HG02678 (cell line): ENCODE data around the gene EPHA5.

Experiments used
- ATAC-seq: cut with Tn5 transposase; IDR thresholded peaks from one replicate; pipeline ENCODE4 v1.9.1; 2021; ENCODE audit warnings: mild to moderate bottlenecking, moderate library complexity; ENCODE audit not compliant: unreplicated experiment

EPHA5 gene

GRCh38 chr4:65635051-65635821, 35.1 kb downstream of the EPHA5 start:
- no peak for ATAC-seq

DNA sequence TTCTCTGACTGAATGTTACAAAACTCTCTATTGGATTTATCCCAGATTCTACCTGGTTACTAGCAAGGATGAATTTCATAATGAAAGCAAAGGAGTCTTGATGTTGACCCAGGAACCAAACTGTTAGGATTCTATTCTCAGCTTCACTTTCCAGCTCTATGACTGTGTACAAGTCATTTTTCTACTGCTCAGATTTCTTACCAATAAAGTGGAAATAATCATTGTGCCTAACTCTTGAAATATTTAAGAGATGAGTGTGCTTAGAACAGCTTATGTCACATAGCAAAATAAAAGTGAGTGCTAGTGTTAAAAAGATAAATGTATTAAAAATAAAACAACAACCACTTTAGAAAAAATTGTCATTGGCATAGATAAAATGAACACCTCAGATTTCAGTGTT, 45.6 kb downstream of the EPHA5 start:
- no peak for ATAC-seq

GRCh38 chr4:65623506-65623905, 46.8 kb downstream of the EPHA5 start:
- ATAC-seq = no peak

GRCh38 chr4:65617416-65617815, 52.9 kb downstream of the EPHA5 start:
- ATAC-seq = no peak

GRCh38 chr4:65604515-65604914, 65.8 kb downstream of the EPHA5 start:
- ATAC-seq = no peak

DNA sequence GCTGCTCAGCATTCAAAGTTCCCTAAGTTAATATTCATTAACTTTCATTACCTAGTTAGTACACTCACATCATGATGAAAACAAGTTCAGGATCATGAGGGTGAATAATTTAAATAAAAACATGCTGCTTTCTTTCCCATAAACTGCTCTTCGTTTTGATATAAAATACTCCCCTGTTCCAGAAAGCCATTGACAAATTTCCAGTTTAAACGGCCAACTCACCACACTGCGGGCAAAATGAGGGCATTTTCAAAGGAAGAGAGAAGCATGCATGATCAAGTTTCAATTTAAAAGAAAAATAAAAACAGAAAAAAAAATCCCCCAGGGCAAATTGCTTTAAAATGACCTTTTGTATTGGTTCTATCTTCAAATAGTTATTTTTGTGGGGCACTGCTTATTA, 69.6 kb downstream of the EPHA5 start:
- ATAC-seq = no peak

DNA sequence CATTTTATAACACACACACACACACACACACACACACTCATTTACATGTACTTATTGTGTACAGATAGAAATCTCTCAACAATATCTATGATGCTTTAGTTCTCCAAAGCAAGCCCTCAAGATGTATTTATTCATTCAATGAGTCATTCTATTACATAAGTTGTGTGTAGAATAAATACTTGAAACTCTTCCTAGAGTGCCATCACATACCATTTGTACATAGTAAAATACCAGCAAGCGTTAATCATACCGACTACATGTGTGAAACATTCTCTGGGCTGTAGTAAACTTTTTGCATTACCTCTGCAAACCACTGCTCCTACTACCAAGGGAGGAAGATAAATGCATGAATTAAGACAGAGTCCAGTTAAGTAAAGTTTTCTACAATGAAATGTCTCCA, 70.9 kb downstream of the EPHA5 start:
- ATAC-seq = no peak

DNA sequence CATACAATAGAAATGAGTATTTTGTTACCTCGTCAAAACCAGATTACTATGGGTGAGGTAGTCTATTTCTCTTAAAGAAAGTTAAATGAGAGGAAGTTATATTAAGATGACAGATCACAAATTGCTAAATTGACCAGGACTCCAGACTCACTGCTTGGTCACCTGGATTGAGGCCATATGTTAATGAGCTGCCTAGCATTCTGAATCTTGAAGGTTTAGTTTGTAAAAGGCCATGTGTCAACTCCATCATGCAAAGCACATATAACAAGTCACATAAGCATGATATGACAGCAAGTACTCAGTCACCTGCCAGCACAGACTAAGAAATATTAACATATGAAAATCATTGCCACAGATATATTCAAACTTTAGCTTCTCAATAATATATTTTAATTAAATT, 72.6 kb downstream of the EPHA5 start:
- no peak for ATAC-seq

DNA sequence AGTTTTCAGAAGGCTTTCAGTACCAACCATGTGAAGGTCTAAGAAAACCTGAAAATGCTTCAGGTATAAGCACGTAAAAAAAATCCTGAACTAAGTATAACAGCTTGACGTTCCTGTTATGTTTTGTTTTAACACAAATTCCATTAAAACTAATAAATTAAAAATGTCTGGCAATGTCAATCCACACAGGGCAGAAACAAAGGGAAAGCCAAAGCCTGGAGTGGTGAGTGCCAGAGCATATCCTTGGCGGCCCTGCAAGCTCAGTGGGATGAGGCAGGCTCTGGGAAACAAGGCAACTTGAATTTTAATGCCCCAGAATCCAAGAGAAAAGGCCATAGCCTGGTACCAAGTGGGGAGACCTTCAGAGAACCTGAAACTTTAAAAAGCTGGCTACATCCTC, 78.2 kb downstream of the EPHA5 start:
- ATAC-seq = no peak

- no peak for ATAC-seq
These were observed 80.4 kb downstream of the EPHA5 start for GRCh38 chr4:65589921-65590320.

- ATAC-seq = no peak
These were observed 81.0 kb downstream of the EPHA5 start for GRCh38 chr4:65589331-65589730.

DNA sequence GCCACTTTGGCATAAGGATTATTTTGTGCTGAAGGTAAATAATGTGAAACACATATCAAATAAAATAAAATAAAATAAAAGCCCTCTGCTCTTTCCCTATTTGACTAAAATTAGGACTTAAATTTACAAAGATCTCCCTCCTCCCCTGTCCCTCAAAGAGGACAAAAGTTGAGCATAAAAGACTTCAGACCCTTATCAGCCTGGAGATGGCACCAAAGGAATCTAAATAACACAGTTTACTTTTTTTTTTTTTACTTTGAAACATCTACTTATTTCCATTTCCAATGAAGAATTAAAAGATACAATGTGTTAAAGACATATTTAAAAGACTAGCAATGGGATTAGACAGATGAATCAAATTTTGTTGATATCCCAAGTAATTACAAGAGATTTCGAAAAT, 89.7 kb downstream of the EPHA5 start:
- ATAC-seq = no peak

- no peak for ATAC-seq
These were observed 103.8 kb downstream of the EPHA5 start for GRCh38 chr4:65566473-65566872.

DNA sequence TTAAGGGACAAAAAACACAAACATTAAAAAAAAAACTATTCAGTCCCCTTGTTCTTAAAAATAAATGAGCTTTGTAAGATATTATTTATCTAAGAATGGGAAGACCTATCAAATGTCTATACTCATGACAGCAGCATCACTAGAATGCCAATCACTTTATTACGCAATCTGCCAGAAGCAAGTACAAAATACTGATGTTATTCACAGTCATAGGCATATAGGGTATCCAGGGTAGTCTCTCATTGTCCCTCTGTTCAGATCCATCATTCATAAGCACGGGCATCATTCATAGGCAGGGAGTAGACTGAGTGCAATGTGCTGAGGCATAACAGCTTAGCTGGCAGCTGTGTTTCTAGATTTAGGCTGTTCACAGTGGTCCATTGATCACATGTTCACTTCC, 109.1 kb downstream of the EPHA5 start:
- ATAC-seq = no peak

DNA sequence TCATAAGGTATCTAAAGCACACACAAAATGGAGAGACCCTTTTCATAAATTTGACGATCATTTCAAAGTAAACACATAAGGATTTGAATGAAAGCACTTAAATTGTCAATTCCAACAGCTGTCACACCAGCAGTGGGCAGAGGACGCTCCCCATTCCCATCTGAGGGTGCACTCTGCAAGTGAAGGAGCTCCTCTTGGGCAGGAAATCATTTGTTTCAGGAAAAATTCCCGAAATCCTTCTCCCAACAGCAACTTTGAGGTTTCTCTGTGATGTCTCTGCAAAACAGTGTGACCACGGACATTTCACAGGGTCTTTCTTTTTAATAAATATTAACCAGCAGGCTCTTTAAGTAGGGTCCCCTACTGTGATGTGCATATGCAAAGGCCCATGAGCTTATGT, 111.0 kb downstream of the EPHA5 start:
- ATAC-seq = no peak

- ATAC-seq = no peak
These were observed 118.2 kb downstream of the EPHA5 start for GRCh38 chr4:65552057-65552456.

- ATAC-seq = no peak
These were observed 119.8 kb downstream of the EPHA5 start for GRCh38 chr4:65550500-65550899.

GRCh38 chr4:65546882-65547416, 123.3 kb downstream of the EPHA5 start:
- no peak for ATAC-seq

- ATAC-seq = no peak
These were observed 131.7 kb downstream of the EPHA5 start for GRCh38 chr4:65538571-65538970.

DNA sequence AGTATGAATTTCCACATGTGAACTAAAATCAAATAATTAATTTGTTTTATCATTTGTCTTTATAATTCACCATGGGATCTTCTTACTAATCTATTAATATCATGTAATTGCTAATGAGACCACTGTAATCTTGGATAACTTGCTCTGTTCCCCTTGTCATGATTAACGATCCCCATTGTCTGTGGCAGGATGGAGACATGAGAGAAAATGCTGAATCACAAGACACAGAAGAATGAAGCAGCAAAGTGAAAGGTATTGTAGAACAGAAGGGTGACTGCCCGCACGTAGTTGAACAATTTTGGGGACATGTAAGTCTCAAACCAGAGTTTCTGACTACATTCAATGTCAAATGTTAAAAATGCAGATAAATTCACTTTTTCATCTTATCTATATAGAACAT, 135.2 kb downstream of the EPHA5 start:
- ATAC-seq = no peak

GRCh38 chr4:65521666-65522065, 148.6 kb downstream of the EPHA5 start:
- ATAC-seq = no peak

DNA sequence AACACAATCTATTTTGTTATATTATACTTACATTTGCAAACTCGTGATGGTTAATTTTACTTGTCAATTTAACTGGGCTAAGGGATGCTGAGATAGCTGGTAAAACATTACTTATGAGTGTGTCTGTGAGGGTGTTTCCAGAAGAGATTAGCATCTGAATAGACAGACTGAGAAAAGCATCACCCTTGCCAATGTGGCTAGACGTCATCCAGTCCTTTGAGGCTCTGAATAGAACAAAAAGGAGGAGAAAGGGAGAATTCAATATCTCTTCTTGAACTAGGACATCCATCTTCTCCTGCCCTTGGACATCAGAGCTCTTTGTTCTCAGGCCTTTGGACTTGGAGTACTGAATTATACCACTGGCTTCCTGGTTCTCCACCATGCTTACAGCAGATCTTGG, 154.6 kb downstream of the EPHA5 start:
- no peak for ATAC-seq

DNA sequence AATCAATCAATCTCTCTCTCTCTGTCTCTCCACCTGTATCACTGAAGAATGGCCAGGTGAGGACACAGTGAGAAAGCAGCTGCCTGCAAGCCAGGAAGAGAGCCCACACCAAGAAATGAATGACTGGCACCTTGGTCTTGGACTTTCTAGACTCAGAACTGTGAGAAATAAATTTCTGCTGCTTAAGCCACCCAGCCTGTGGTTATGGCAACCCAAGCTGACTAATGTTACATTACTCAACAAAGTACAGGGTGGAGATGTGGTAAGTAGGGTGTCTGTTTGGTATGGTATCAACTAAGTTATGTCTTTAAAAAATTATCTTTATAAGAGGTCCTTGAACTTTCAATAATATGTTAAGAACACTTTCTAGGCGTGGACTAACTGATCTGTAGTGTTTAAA, 159.3 kb downstream of the EPHA5 start:
- no peak for ATAC-seq
